ENCODE measurements around the gene CDPF1. TPM values are rescaled to one million over a fixed set of nuclear protein-coding genes. Genes with fewer than 3 reads are reported as not detected.
A peak's percentile ranks its signal among the peaks of the same experiment; 100 is the strongest.

Gene CDPF1
- total RNA-seq, 2 experiments from 2014 or later: 11.6 to 11.7 TPM

GRCh38 chr22:46237453-46238124 is 12.5 kb downstream of the CDPF1 start:
- DNase-seq (no peak), ATAC-seq (no peak)
- POLR2A ChIA-PET: no interaction called here
- H3K4me3 Mint-ChIP-seq: no peak overlapping the region
- H3K27me3 Mint-ChIP-seq (ENCODE audit: low read depth): no peaks in the 10 kb centered on the region
- H3K27ac Mint-ChIP-seq: no peak overlapping the region
- H3K36me3 Mint-ChIP-seq (ENCODE audit: low read depth): peaks cover 30% of the 10 kb centered on the region
- peaks cover 31% of the 10 kb centered on the region for H3K4me1 Mint-ChIP-seq (ENCODE audit: low read depth)
- no peaks in the 10 kb centered on the region for H3K9me3 Mint-ChIP-seq (ENCODE audit: insufficient read depth)
- CTCF ChIA-PET: no interaction called here

DNA sequence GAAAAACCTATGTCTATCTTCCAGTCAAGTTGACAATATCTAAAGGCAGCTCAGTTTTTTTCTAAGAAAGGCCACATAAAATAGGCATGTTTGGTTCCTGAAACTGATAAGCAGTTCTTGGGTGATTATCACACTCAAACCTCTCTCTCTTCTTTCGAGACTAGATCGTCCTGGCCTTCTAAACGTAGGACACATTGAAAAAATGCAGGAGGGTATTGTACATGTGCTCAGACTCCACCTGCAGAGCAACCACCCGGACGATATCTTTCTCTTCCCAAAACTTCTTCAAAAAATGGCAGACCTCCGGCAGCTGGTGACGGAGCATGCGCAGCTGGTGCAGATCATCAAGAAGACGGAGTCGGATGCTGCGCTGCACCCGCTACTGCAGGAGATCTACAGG is 15.1 kb downstream of the CDPF1 start:
- no peak for DNase-seq
- POLR2A ChIA-PET: no interaction called here

GRCh38 chr22:46233231-46233630 is 16.9 kb downstream of the CDPF1 start:
- H3K36me3 Mint-ChIP-seq (ENCODE audit: low read depth): peaks cover 21% of the 10 kb centered on the region
- no peak for DNase-seq
- POLR2A ChIA-PET: no interaction called here
- ATAC-seq: no peak
- H3K4me1 Mint-ChIP-seq (ENCODE audit: low read depth): no peaks in the 10 kb centered on the region
- no peaks in the 10 kb centered on the region for H3K27me3 Mint-ChIP-seq (ENCODE audit: low read depth)
- H3K9me3 Mint-ChIP-seq (ENCODE audit: insufficient read depth): no peaks in the 10 kb centered on the region
- CTCF ChIA-PET: no interaction called here
- no peak overlapping the region for H3K27ac Mint-ChIP-seq
- no peak overlapping the region for H3K4me3 Mint-ChIP-seq

More for the DNA sequence above, 15.1 kb downstream of the CDPF1 start:
- peaks cover 27% of the 10 kb centered on the region for H3K36me3 Mint-ChIP-seq (ENCODE audit: low read depth)
- H3K4me1 Mint-ChIP-seq (ENCODE audit: low read depth): peaks cover 13% of the 10 kb centered on the region
- H3K27me3 Mint-ChIP-seq (ENCODE audit: low read depth): no peaks in the 10 kb centered on the region
- no peaks in the 10 kb centered on the region for H3K9me3 Mint-ChIP-seq (ENCODE audit: insufficient read depth)
- CTCF ChIA-PET: interaction anchor here (0.8 kb wide), 1 partner anchor 17 kb away, joined by 3 read pairs; no protein-coding TSS in a partner anchor
- no peak overlapping the region for H3K4me3 Mint-ChIP-seq
- H3K27ac Mint-ChIP-seq: no peak overlapping the region
- no peak for ATAC-seq

DNA sequence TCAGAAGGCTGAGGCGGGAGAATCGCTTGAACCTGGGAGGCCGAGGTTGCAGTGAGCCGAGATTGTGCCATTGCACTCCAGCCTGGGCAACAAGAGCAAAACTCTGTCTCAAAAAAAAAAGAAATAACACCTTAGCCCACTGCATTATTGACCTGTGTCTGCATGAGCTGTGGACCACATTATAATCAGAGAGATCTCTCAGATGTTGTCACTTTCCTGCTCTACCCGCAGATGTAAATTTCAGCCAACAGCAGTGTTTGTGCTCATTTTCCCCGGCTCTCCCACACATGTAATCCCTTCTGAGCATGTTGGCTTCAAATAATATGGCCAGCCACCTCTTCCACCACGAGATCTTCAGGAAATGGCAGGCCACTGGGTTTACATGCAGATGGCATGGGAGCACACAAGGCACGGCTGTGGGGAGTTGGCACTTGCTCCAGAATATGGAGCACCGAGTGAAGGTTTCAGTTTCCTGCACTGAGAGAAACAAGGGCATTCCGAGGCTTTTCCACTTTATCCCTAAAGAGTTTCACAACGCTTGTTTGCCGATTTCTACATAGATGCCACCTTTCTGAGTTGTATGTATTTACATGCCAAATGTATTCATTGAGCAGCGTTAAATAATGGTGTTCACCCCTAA is 19.7 kb downstream of the CDPF1 start:
- H3K4me3 Mint-ChIP-seq: no peak overlapping the region
- ChIA-PET POLR2A (interaction anchor here (0.5 kb wide), 1 partner anchor 40 kb away, joined by 3 read pairs; no protein-coding TSS in a partner anchor), CTCF (no interaction called here)
- H3K27ac Mint-ChIP-seq: no peak overlapping the region
- no peaks in the 10 kb centered on the region for H3K9me3 Mint-ChIP-seq (ENCODE audit: insufficient read depth)
- H3K4me1 Mint-ChIP-seq (ENCODE audit: low read depth): no peaks in the 10 kb centered on the region
- ATAC-seq: no peak
- H3K36me3 Mint-ChIP-seq (ENCODE audit: low read depth): peaks cover 12% of the 10 kb centered on the region
- no peak for DNase-seq
- no peaks in the 10 kb centered on the region for H3K27me3 Mint-ChIP-seq (ENCODE audit: low read depth)

- peaks cover 16% of the 10 kb centered on the region for H3K36me3 Mint-ChIP-seq (ENCODE audit: low read depth)
- ChIA-PET POLR2A (interaction anchor here (0.5 kb wide), 1 partner anchor 41 kb away, joined by 3 read pairs; no protein-coding TSS in a partner anchor), CTCF (no interaction called here)
- H3K4me3 Mint-ChIP-seq: no peak overlapping the region
- no peaks in the 10 kb centered on the region for H3K9me3 Mint-ChIP-seq (ENCODE audit: insufficient read depth)
- H3K4me1 Mint-ChIP-seq (ENCODE audit: low read depth): no peaks in the 10 kb centered on the region
- H3K27ac Mint-ChIP-seq: no peak overlapping the region
- no peaks in the 10 kb centered on the region for H3K27me3 Mint-ChIP-seq (ENCODE audit: low read depth)
- DNase-seq: no peak
- no peak for ATAC-seq
Measured at GRCh38 chr22:46229701-46230100, 20.4 kb downstream of the CDPF1 start.

GRCh38 chr22:46226577-46226976 is 23.5 kb downstream of the CDPF1 start:
- no peaks in the 10 kb centered on the region for H3K4me1 Mint-ChIP-seq (ENCODE audit: low read depth)
- no peak for ATAC-seq
- H3K36me3 Mint-ChIP-seq (ENCODE audit: low read depth): peaks cover 17% of the 10 kb centered on the region
- H3K9me3 Mint-ChIP-seq (ENCODE audit: insufficient read depth): no peaks in the 10 kb centered on the region
- no peak overlapping the region for H3K4me3 Mint-ChIP-seq
- ChIA-PET CTCF (no interaction called here), POLR2A (no interaction called here)
- no peak overlapping the region for H3K27ac Mint-ChIP-seq
- DNase-seq: no peak
- no peaks in the 10 kb centered on the region for H3K27me3 Mint-ChIP-seq (ENCODE audit: low read depth)

- no peak overlapping the region for H3K27ac Mint-ChIP-seq
- no peak for ATAC-seq
- no peak overlapping the region for H3K4me3 Mint-ChIP-seq
- DNase-seq: no peak
- ChIA-PET POLR2A (no interaction called here), CTCF (no interaction called here)
- H3K9me3 Mint-ChIP-seq (ENCODE audit: insufficient read depth): no peaks in the 10 kb centered on the region
- H3K36me3 Mint-ChIP-seq (ENCODE audit: low read depth): peaks cover 23% of the 10 kb centered on the region
- peaks cover 3% of the 10 kb centered on the region for H3K4me1 Mint-ChIP-seq (ENCODE audit: low read depth)
- H3K27me3 Mint-ChIP-seq (ENCODE audit: low read depth): no peaks in the 10 kb centered on the region
Measured at GRCh38 chr22:46225631-46226030, 24.5 kb downstream of the CDPF1 start.

DNA sequence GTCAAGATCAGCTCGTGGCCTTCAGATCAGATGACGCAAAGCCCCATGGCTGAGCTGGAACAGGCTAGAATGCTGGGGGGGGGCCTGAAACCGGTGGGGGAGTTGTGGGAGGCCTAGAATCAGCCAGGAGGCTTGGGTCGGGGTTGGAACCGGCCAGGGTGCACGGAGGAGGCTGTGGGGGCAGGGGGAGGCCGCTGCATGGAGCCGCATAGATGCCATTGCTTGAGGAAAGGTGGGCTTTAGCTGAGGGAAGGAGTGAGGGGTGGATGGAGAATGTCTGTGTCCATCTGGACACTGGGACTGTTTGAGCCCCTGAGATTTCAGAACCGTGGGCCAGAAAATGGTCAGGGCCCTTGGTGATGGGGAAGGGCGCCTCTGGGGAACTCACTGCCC is 25.2 kb downstream of the CDPF1 start:
- POLR2A ChIA-PET: no interaction called here
- DNase-seq (no peak), ATAC-seq (no peak)
- H3K4me3 Mint-ChIP-seq: no peak overlapping the region
- no peaks in the 10 kb centered on the region for H3K9me3 Mint-ChIP-seq (ENCODE audit: insufficient read depth)
- H3K36me3 Mint-ChIP-seq (ENCODE audit: low read depth): peaks cover 28% of the 10 kb centered on the region
- H3K27ac Mint-ChIP-seq: no peak overlapping the region
- CTCF ChIA-PET: no interaction called here
- H3K4me1 Mint-ChIP-seq (ENCODE audit: low read depth): peaks cover 4% of the 10 kb centered on the region
- H3K27me3 Mint-ChIP-seq (ENCODE audit: low read depth): no peaks in the 10 kb centered on the region

GRCh38 chr22:46224044-46224897 is 25.8 kb downstream of the CDPF1 start:
- no peak overlapping the region for H3K27ac Mint-ChIP-seq
- peaks cover 10% of the 10 kb centered on the region for H3K4me1 Mint-ChIP-seq (ENCODE audit: low read depth)
- no peaks in the 10 kb centered on the region for H3K9me3 Mint-ChIP-seq (ENCODE audit: insufficient read depth)
- POLR2A ChIA-PET: no interaction called here
- ATAC-seq (no peak), DNase-seq (no peak)
- H3K36me3 Mint-ChIP-seq (ENCODE audit: low read depth): peaks cover 34% of the 10 kb centered on the region
- CTCF ChIA-PET: no interaction called here
- H3K27me3 Mint-ChIP-seq (ENCODE audit: low read depth): no peaks in the 10 kb centered on the region
- H3K4me3 Mint-ChIP-seq: no peak overlapping the region

DNA sequence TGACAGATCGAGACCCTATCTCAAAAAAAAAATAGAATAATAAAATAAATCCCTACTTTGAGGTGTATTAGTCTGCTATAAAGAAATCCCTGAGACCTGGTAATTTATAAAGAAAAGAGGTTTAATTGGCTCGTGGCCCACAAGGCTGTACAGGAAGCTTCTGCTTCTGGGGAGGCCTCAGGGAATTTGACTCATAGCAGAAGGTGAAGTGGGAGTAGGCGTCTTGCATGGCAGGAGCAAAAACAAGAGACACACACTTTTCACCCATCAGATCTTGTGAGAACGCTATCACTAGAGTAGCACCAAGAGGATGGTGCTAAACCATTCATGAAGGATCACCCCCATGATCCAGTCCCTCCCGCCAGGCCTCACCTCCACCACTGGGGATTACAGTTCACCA is 29.2 kb downstream of the CDPF1 start:
- DNase-seq: no peak
- H3K9me3 Mint-ChIP-seq (ENCODE audit: insufficient read depth): no peaks in the 10 kb centered on the region
- H3K4me3 Mint-ChIP-seq: no peak overlapping the region
- CTCF ChIA-PET: no interaction called here
- no peak for ATAC-seq
- POLR2A ChIA-PET: no interaction called here
- H3K27me3 Mint-ChIP-seq (ENCODE audit: low read depth): no peaks in the 10 kb centered on the region
- no peak overlapping the region for H3K27ac Mint-ChIP-seq
- peaks cover 47% of the 10 kb centered on the region for H3K36me3 Mint-ChIP-seq (ENCODE audit: low read depth)
- peaks cover 12% of the 10 kb centered on the region for H3K4me1 Mint-ChIP-seq (ENCODE audit: low read depth)

- peaks cover 12% of the 10 kb centered on the region for H3K4me1 Mint-ChIP-seq (ENCODE audit: low read depth)
- H3K27me3 Mint-ChIP-seq (ENCODE audit: low read depth): no peaks in the 10 kb centered on the region
- H3K9me3 Mint-ChIP-seq (ENCODE audit: insufficient read depth): no peaks in the 10 kb centered on the region
- DNase-seq: peak; percentile 33
- peaks cover 43% of the 10 kb centered on the region for H3K36me3 Mint-ChIP-seq (ENCODE audit: low read depth)
- H3K27ac Mint-ChIP-seq: peak overlapping the region; percentile 77
- no peak for ATAC-seq
- CTCF ChIA-PET: interaction anchor here (0.6 kb wide), 1 partner anchor 515 kb away, joined by 3 read pairs; no protein-coding TSS in a partner anchor
- no peak overlapping the region for H3K4me3 Mint-ChIP-seq
- POLR2A ChIA-PET: no interaction called here
Measured at GRCh38 chr22:46219636-46220035, 30.5 kb downstream of the CDPF1 start.

DNA sequence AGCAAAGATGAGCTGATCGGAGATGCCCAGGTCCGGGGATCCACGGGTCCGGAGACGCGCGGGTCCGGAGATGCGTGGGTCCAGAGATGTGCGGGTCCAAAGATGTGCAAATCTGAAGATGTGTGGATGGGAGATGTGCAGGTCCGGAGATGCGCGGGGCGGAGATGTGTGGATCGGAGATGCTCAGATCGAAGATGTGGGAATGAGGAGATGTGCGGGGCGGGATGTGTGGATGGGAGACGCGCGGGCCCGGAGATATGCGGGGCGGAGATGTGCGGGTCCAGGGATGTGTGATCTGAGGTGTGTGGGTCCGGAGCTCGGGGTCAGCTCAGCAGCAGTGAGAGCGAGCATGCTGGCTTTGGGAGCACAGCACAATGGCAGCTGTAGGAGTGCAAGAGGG is 35.5 kb downstream of the CDPF1 start:
- H3K27ac Mint-ChIP-seq: no peak overlapping the region
- ChIA-PET CTCF (no interaction called here), POLR2A (no interaction called here)
- H3K36me3 Mint-ChIP-seq (ENCODE audit: low read depth): peaks cover 59% of the 10 kb centered on the region
- peaks cover 9% of the 10 kb centered on the region for H3K4me1 Mint-ChIP-seq (ENCODE audit: low read depth)
- ATAC-seq: no peak
- H3K9me3 Mint-ChIP-seq (ENCODE audit: insufficient read depth): no peaks in the 10 kb centered on the region
- no peak overlapping the region for H3K4me3 Mint-ChIP-seq
- no peaks in the 10 kb centered on the region for H3K27me3 Mint-ChIP-seq (ENCODE audit: low read depth)
- DNase-seq: no peak

Data from activated CD8-positive, alpha-beta T cell treated with anti-CD3 and anti-CD28 coated beads, Interleukin-2, amount 10 ng/mL, durations not matched to agents 7 days and 5 days (primary cell).